Trophoblast cell (in vitro differentiated cells and primary cell): ENCODE data around the gene LRRC18. TPM values are rescaled to one million over a fixed set of nuclear protein-coding genes. Genes with fewer than 3 reads are reported as not detected.

Experiments used
- DNase-seq, 2 donors: peaks; one replicate each; pipeline ENCODE4 v3.0.0-alpha.2; 2016
- H2AFZ ChIP-seq: 2 replicates; pipeline ENCODE4 v1.6.1; 2013; ENCODE audit warnings: low read length, moderate library complexity, mild to moderate bottlenecking; ENCODE audit not compliant: insufficient read depth, poor library complexity
- H2AK5ac ChIP-seq: 2 replicates; pipeline ENCODE4 v1.6.1; 2013; ENCODE audit warnings: mild to moderate bottlenecking, low read length
- H2BK120ac ChIP-seq: 2 replicates; pipeline ENCODE4 v1.6.1; 2013; ENCODE audit warnings: low read length, mild to moderate bottlenecking, moderate library complexity; ENCODE audit not compliant: insufficient read depth, poor library complexity
- H2BK12ac ChIP-seq: 2 replicates; pipeline ENCODE4 v1.6.1; 2013; ENCODE audit warnings: mild to moderate bottlenecking, low read length, moderate library complexity
- H2BK5ac ChIP-seq: 2 replicates; pipeline ENCODE4 v1.6.1; 2013; ENCODE audit warnings: low read length, low read depth, moderate library complexity, mild to moderate bottlenecking; ENCODE audit not compliant: poor library complexity
- H3K14ac ChIP-seq: 2 replicates; pipeline ENCODE4 v1.6.1; 2013; ENCODE audit warnings: mild to moderate bottlenecking, low read length
- H3K18ac ChIP-seq: 2 replicates; pipeline ENCODE4 v1.6.1; 2013; ENCODE audit warnings: mild to moderate bottlenecking, low read length
- H3K23ac ChIP-seq: 2 replicates; pipeline ENCODE4 v1.6.1; 2013; ENCODE audit warnings: low read length
- H3K27ac ChIP-seq: 2 replicates; pipeline ENCODE4 v1.5.1; 2013; ENCODE audit warnings: low read depth, mild to moderate bottlenecking, inconsistent platforms, low read length, moderate library complexity
- H3K27me3 ChIP-seq: 2 replicates; pipeline ENCODE4 v1.6.1; 2013; ENCODE audit warnings: inconsistent platforms, mild to moderate bottlenecking, low read length, moderate library complexity; ENCODE audit not compliant: insufficient read depth
- H3K36me3 ChIP-seq, 2 experiments: 1 replicate in 1 of 2; 2 replicates in 1 of 2; pipeline ENCODE4 v1.6.1; 2013; ENCODE audit warnings: low read length in 2 of 2, mild to moderate bottlenecking in 2 of 2, moderate library complexity in 1 of 2; ENCODE audit not compliant: insufficient read depth in 2 of 2, control insufficient read depth in 1 of 2
- H3K4ac ChIP-seq: 2 replicates; pipeline ENCODE4 v1.6.1; 2013; ENCODE audit warnings: low read depth, mild to moderate bottlenecking, low read length, moderate library complexity
- H3K4me1 ChIP-seq, 2 experiments: 1 replicate in 1 of 2; 2 replicates in 1 of 2; pipeline ENCODE4 v1.6.1; 2013; ENCODE audit warnings: low read length in 2 of 2, mild to moderate bottlenecking in 2 of 2, moderate library complexity in 1 of 2; ENCODE audit not compliant: insufficient read depth in 2 of 2, control insufficient read depth in 1 of 2
- H3K4me2 ChIP-seq: 2 replicates; pipeline ENCODE4 v1.6.1; 2013; ENCODE audit warnings: inconsistent platforms, mild to moderate bottlenecking, low read length, moderate library complexity
- H3K4me3 ChIP-seq: 2 replicates; pipeline ENCODE4 v1.5.1; 2013; ENCODE audit warnings: mild to moderate bottlenecking, low read depth, low read length, inconsistent platforms
- H3K79me1 ChIP-seq: one replicate; pipeline ENCODE4 v1.6.1; 2013; ENCODE audit warnings: low read length
- H3K79me2 ChIP-seq: 2 replicates; pipeline ENCODE4 v1.6.1; 2013; ENCODE audit warnings: low read length, mild to moderate bottlenecking; ENCODE audit not compliant: control insufficient read depth, insufficient read depth, poor library complexity
- H3K9ac ChIP-seq: 2 replicates; pipeline ENCODE4 v1.6.1; 2013; ENCODE audit warnings: mild to moderate bottlenecking, low read length
- H3K9me3 ChIP-seq: 2 replicates; pipeline ENCODE4 v1.6.1; 2013; ENCODE audit warnings: low read depth, mild to moderate bottlenecking, control low read depth, inconsistent platforms, low read length; ENCODE audit not compliant: insufficient read depth
- H4K12ac ChIP-seq: 2 replicates; pipeline ENCODE4 v1.6.1; 2013; ENCODE audit warnings: low read depth, mild to moderate bottlenecking, low read length, moderate library complexity
- H4K8ac ChIP-seq: 2 replicates; pipeline ENCODE4 v1.6.1; 2013; ENCODE audit warnings: low read depth, mild to moderate bottlenecking, low read length, moderate library complexity
- H4K91ac ChIP-seq: one replicate; pipeline ENCODE4 v1.6.1; 2013; ENCODE audit warnings: low read depth, mild to moderate bottlenecking, low read length, moderate library complexity
- WGBS: extraction: QIAGEN DNeasy Blood & Tissue Kit; methylation state at CpG from one replicate; pipeline ENCODE4 v1.1.7; 2013; ENCODE audit warnings: missing lambda C conversion rate; ENCODE audit not compliant: insufficient read length, insufficient coverage; ENCODE audit errors: extremely low coverage; 5-methylcytosine and 5-hydroxymethylcytosine counted together
- polyA plus RNA-seq: library from polyadenylated mRNA; stranded (reverse); fragments of 200-250 nt; gene quantifications from 2 replicates; pipeline ENCODE4 v1.2.3, GENCODE V29; 2013

Gene LRRC18
- polyA plus RNA-seq: not detected in 2 replicates

DNA sequence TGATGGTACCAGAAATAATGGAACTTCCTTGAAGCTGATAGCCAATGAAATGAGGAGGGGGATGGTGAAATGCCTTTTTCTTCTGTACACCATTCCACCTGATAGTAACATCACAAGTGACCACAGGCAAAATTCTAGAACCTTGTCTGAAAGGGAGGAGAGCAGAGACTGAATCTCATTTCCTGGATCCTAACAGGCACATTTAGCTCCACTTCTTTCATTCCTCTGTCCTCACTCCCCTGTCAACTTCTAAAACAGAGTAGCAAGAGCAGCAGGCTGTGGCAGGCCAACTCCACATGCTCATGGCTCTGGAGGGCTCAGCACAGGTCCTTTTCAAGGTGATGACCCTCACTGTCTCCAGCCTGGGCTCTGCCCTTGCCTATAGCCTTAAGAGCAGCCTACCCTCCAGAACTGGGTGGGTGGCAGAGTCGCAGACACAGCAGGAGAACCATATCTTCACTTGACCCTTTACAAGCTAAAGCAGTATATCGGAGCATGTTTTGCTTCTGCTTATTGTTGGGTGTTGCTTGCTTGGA lies at the start of gene LRRC18:
Gene LRRC18, minus strand, starts transcription at position 51 of the 536 bp plus-strand sequence. CDS start 25,685 bp downstream, outside the sequence.
- no peak for DNase-seq
- no peaks in the 10 kb centered on the region for H3K79me2 ChIP-seq
- H4K91ac ChIP-seq: no peak within 1 kb of the TSS
- H3K27ac ChIP-seq: no peak within 1 kb of the TSS
- H4K8ac ChIP-seq: no peak within 1 kb of the TSS
- no peak within 1 kb of the TSS for H3K4me2 ChIP-seq
- WGBS: no CpG with 5 or more reads among the region's 2 CpGs
- H3K23ac ChIP-seq: no peak within 1 kb of the TSS
- H2AK5ac ChIP-seq: no peak within 1 kb of the TSS
- no peak within 1 kb of the TSS for H3K4me3 ChIP-seq
- no peak within 1 kb of the TSS for H4K12ac ChIP-seq
- H3K14ac ChIP-seq: no peak within 1 kb of the TSS
- no peak within 1 kb of the TSS for H2BK12ac ChIP-seq
- H3K9ac ChIP-seq: no peak within 1 kb of the TSS
- H2BK5ac ChIP-seq: no peak within 1 kb of the TSS
- no peaks in the 10 kb centered on the region for H3K9me3 ChIP-seq
- H3K36me3 ChIP-seq: no peaks in the 10 kb centered on the region
- H3K4me1 ChIP-seq: no peaks in the 10 kb centered on the region
- no peaks in the 10 kb centered on the region for H3K27me3 ChIP-seq
- H3K79me1 ChIP-seq: no peaks in the 10 kb centered on the region
- H2BK120ac ChIP-seq: no peak within 1 kb of the TSS
- no peak within 1 kb of the TSS for H2AFZ ChIP-seq
- H3K18ac ChIP-seq: no peak within 1 kb of the TSS
- no peak within 1 kb of the TSS for H3K4ac ChIP-seq

DNA sequence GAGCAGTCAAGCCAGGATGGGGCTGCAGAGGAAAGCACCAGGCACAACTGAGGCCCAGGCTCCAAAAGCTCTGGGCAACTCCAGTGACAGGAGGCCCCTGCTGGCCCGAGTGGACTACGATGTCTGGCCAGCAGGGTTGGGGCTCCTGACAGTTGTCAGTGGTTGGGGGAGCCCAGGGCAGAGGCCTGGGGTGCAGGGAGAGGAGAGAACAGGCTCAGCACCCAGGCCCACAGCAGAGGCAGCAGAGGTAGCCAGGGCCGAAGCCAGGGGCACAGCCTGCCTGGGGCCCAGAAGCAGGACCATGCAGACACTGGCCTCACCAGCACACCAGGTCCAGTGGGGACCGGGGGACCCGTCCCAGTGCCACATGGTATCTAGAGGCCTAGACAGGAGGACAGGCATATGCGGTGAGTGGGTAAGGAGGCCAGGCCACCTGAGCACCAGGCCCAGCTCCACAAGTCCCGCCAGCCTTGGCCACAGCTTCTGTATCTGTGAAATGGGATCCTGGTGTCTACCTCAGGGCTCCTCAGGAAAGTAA lies 46.0 kb upstream of the LRRC18 start:
- Histone ChIP-seq H4K12ac (no peak overlapping the region), H3K4ac (no peak overlapping the region), H2BK120ac (no peak overlapping the region), H3K36me3 (no peaks in the 10 kb centered on the region), H3K14ac (no peak overlapping the region), H3K27ac (no peak overlapping the region), H2AFZ (no peak overlapping the region), H3K79me1 (no peaks in the 10 kb centered on the region), H4K8ac (no peak overlapping the region), H3K4me2 (no peak overlapping the region), H3K23ac (no peak overlapping the region), H2BK5ac (no peak overlapping the region), H3K9me3 (no peaks in the 10 kb centered on the region), H3K18ac (no peak overlapping the region), H3K9ac (no peak overlapping the region), H3K4me1 (no peaks in the 10 kb centered on the region), H3K27me3 (no peaks in the 10 kb centered on the region), H3K79me2 (no peaks in the 10 kb centered on the region), H2AK5ac (no peak overlapping the region), H2BK12ac (no peak overlapping the region), H3K4me3 (no peak overlapping the region), H4K91ac (no peak overlapping the region)
- WGBS: no CpG with 5 or more reads among the region's 7 CpGs
- no peak for DNase-seq

DNA sequence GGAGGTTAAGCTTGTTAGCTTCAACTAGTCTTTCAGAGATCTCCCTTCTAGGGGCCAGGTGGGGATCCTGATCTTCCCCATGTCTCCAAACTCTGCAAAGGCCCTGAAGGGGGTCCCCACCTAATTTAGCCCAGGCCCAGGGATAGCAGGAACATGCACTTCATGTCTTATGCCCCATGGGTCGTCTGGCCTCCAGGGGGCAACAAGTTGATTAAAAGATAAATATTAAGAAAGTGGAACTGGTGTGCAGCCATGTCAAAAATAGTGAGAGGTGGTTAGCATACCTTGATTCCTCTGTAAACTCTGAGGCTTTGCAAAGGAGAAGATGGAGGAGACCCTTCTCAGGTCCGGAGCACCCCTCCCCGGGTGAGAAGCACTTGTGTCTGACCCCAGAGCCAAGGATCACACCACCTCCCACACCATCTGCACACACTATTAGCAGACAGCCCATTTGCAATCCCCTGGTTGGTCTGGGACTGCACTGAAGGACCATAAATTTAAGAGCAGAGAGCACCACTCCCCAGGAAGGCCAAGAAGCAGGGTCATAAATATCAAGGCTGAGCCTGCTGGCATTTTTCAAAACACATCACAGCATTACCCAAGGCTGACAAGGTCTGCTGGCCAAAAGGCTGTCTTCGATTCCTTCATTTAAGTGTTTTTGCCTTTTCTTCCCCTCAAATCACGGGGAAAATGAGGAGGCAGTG lies 44.2 kb upstream of the LRRC18 start:
- H4K91ac ChIP-seq: no peak overlapping the region
- WGBS: no CpG with 5 or more reads among the region's 5 CpGs
- no peak overlapping the region for H2AFZ ChIP-seq
- H3K23ac ChIP-seq: no peak overlapping the region
- no peak overlapping the region for H2BK5ac ChIP-seq
- H3K27ac ChIP-seq: no peak overlapping the region
- no peak overlapping the region for H2BK12ac ChIP-seq
- no peak overlapping the region for H3K4me3 ChIP-seq
- no peak overlapping the region for H2BK120ac ChIP-seq
- no peak overlapping the region for H3K18ac ChIP-seq
- no peak for DNase-seq
- H3K14ac ChIP-seq: no peak overlapping the region
- no peaks in the 10 kb centered on the region for H3K36me3 ChIP-seq
- no peak overlapping the region for H4K8ac ChIP-seq
- no peaks in the 10 kb centered on the region for H3K9me3 ChIP-seq
- H3K4me2 ChIP-seq: no peak overlapping the region
- no peaks in the 10 kb centered on the region for H3K79me2 ChIP-seq
- H4K12ac ChIP-seq: no peak overlapping the region
- no peaks in the 10 kb centered on the region for H3K27me3 ChIP-seq
- H3K9ac ChIP-seq: no peak overlapping the region
- H3K4ac ChIP-seq: no peak overlapping the region
- H3K79me1 ChIP-seq: no peaks in the 10 kb centered on the region
- no peak overlapping the region for H2AK5ac ChIP-seq
- H3K4me1 ChIP-seq: no peaks in the 10 kb centered on the region

DNA sequence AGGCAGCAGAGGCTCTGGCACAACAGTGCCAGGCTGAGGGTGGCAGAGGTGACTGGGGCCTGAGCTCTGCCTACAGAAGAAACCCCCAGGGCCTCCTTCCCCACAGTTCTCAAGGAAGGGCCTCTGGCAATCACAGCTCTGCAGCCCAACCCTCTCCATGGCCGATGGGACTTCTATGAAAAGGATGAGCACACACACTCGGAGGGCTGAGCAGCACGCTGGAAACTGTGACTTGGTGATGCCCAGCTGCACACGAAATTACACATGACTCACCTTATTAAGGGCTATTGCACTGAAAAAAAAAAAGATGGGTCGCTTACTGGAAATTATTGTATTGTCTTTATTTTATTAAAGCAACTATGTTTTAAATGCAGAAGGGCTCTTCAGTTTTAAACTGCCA lies 42.9 kb upstream of the LRRC18 start:
- no peak for DNase-seq
- H2AFZ ChIP-seq: no peak overlapping the region
- no peaks in the 10 kb centered on the region for H3K36me3 ChIP-seq
- H3K9ac ChIP-seq: no peak overlapping the region
- H2AK5ac ChIP-seq: no peak overlapping the region
- H4K8ac ChIP-seq: no peak overlapping the region
- H3K4me3 ChIP-seq: no peak overlapping the region
- no peaks in the 10 kb centered on the region for H3K9me3 ChIP-seq
- H3K18ac ChIP-seq: no peak overlapping the region
- H4K12ac ChIP-seq: no peak overlapping the region
- H2BK120ac ChIP-seq: no peak overlapping the region
- H2BK5ac ChIP-seq: no peak overlapping the region
- no peaks in the 10 kb centered on the region for H3K27me3 ChIP-seq
- H3K79me2 ChIP-seq: no peaks in the 10 kb centered on the region
- H3K4ac ChIP-seq: no peak overlapping the region
- no peaks in the 10 kb centered on the region for H3K4me1 ChIP-seq
- H3K27ac ChIP-seq: no peak overlapping the region
- no peaks in the 10 kb centered on the region for H3K79me1 ChIP-seq
- H3K4me2 ChIP-seq: no peak overlapping the region
- no peak overlapping the region for H3K23ac ChIP-seq
- no peak overlapping the region for H2BK12ac ChIP-seq
- H3K14ac ChIP-seq: no peak overlapping the region
- H4K91ac ChIP-seq: no peak overlapping the region
- WGBS: no CpG with 5 or more reads among the region's 5 CpGs
